Colonic mucosa (tissue), 4 donors: ENCODE measurements around the gene C14orf132. TPM values are rescaled to one million over a fixed set of nuclear protein-coding genes. Genes with fewer than 3 reads are reported as not detected.

Source experiments
- DNase-seq: peaks from one replicate; pipeline ENCODE4 v3.0.0-alpha.2; 2020
- H3K27ac ChIP-seq: fragments of 200-600 bp; one replicate; pipeline ENCODE4 v1.8.0; 2021
- H3K27me3 ChIP-seq: fragments of 200-600 bp; one replicate; pipeline ENCODE4 v1.8.0; 2021
- H3K36me3 ChIP-seq: fragments of 200-600 bp; one replicate; pipeline ENCODE4 v1.8.0; 2021
- H3K4me1 ChIP-seq: fragments of 200-600 bp; one replicate; pipeline ENCODE4 v1.8.0; 2021; ENCODE audit warnings: mild to moderate bottlenecking
- H3K4me3 ChIP-seq: fragments of 200-600 bp; one replicate; pipeline ENCODE4 v1.8.0; 2021
- H3K9ac ChIP-seq, 2 donors: one replicate each; pipeline ENCODE4 v1.7.0; 2013; ENCODE audit warnings: control low read depth in 2 of 2, low read depth in 2 of 2, low read length in 2 of 2
- H3K9me3 ChIP-seq: fragments of 200-600 bp; one replicate; pipeline ENCODE4 v1.8.0; 2021
- intact Hi-C: fragments of 100-400 bp; cut with DNase I; formaldehyde crosslinking; loops from one replicate; pipeline ENCODE4 v1.14.1; 2022
- total RNA-seq, 2 donors: library from RNA; stranded (reverse); fragmentation: NEBNext Ultra II Directional in 1 of 2; extraction: Animal tissue kit (Norgen Biotek cat#: 25700) in 1 of 2; gene quantifications; one replicate each; pipeline ENCODE4 v1.2.1, GENCODE V29; 2021
- TF ChIP-seq, protein P1 (sequence below): fragments of 200-600 bp; IDR thresholded peaks from one replicate; pipeline ENCODE4 v1.8.0; 2022; ENCODE audit warnings: antibody characterized with exemption, mild to moderate bottlenecking
- donor health status: healthy.
- donor health status: DM: no; HTN: no; CAD: no.
- donor health status: DM: no; HTN: no; CAD: no.

C14orf132 gene
- total RNA-seq, 2 donors from 2014 or later, result 2.2 to 3.6 TPM

DNA sequence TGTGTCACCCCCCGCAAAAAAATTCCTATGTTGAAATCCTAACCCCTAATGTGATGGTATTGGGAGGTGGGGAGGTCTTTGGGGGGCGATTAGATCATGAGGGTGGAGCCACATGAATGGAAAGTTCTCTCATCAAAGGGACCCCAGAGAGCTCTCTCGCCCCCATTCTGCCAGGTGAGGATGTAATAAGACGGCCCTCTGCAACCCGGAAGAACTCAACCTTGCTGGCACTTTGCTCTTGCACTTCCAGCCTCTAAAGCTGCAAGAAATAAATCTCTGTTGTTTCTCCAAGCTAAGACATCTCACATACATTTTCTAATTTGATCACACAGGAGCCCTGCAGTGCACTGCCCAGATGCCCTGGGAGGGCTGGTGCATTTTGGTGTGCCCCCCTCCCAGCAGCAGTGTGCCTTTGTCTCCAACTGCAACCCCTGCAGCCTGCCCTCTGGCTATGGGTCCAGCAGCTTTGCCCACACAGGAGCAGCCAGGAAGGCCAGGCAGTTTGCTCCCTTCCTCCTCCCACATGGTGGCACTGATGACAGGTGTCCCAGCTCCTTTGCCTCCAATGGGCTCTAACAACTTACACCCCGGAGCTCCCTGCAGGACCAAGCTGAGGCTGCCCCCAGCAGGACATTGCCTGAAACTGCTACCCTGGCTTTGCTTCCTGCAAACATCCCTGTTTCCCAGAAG lies 59.3 kb downstream of the C14orf132 start:
- intact Hi-C loops, result loop anchor here (2.0 to 10.0 kb wide), 2 partner anchors 98 to 326 kb away; no protein-coding TSS in a partner anchor
- no peaks in the 10 kb centered on the region for H3K36me3 ChIP-seq
- H3K4me3 ChIP-seq, result no peak overlapping the region

DNA sequence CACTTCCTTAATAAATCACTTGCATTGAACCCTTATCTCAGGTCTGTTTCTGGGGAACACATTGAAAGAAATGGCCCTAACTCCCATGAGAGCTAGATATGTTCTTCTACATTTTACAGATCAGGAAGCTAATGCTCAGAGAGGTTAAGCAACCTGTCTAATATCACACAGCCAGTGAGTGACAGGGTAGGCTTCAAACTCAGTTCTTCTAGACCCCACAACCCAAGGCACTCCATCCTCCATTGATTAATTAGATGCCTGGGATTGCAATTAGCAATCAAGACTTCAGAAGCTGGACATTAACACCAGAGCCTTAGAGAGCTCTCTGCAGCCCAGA lies 59.8 kb downstream of the C14orf132 start:
- Histone ChIP-seq H3K36me3 (no peaks in the 10 kb centered on the region), H3K4me3 (no peak overlapping the region), H3K9me3 (no peaks in the 10 kb centered on the region), H3K9ac (no peak overlapping the region), H3K27ac (no peak overlapping the region), H3K4me1 (no peaks in the 10 kb centered on the region), H3K27me3 (no peaks in the 10 kb centered on the region)
- intact Hi-C loops, result loop anchor here (2.0 to 10.0 kb wide), 2 partner anchors 98 to 326 kb away; no protein-coding TSS in a partner anchor
- TF ChIP-seq, protein P1, sequence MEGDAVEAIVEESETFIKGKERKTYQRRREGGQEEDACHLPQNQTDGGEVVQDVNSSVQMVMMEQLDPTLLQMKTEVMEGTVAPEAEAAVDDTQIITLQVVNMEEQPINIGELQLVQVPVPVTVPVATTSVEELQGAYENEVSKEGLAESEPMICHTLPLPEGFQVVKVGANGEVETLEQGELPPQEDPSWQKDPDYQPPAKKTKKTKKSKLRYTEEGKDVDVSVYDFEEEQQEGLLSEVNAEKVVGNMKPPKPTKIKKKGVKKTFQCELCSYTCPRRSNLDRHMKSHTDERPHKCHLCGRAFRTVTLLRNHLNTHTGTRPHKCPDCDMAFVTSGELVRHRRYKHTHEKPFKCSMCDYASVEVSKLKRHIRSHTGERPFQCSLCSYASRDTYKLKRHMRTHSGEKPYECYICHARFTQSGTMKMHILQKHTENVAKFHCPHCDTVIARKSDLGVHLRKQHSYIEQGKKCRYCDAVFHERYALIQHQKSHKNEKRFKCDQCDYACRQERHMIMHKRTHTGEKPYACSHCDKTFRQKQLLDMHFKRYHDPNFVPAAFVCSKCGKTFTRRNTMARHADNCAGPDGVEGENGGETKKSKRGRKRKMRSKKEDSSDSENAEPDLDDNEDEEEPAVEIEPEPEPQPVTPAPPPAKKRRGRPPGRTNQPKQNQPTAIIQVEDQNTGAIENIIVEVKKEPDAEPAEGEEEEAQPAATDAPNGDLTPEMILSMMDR, result no peak
- no peak for DNase-seq

More for the DNA sequence above, 59.3 kb downstream of the C14orf132 start:
- Histone ChIP-seq H3K9me3 (no peaks in the 10 kb centered on the region), H3K27ac (no peak overlapping the region), H3K27me3 (no peaks in the 10 kb centered on the region), H3K4me1 (no peaks in the 10 kb centered on the region), H3K9ac (no peak overlapping the region)
- TF ChIP-seq, protein P1, result peak; percentile 47
- DNase-seq, result peak; percentile 51

DNA sequence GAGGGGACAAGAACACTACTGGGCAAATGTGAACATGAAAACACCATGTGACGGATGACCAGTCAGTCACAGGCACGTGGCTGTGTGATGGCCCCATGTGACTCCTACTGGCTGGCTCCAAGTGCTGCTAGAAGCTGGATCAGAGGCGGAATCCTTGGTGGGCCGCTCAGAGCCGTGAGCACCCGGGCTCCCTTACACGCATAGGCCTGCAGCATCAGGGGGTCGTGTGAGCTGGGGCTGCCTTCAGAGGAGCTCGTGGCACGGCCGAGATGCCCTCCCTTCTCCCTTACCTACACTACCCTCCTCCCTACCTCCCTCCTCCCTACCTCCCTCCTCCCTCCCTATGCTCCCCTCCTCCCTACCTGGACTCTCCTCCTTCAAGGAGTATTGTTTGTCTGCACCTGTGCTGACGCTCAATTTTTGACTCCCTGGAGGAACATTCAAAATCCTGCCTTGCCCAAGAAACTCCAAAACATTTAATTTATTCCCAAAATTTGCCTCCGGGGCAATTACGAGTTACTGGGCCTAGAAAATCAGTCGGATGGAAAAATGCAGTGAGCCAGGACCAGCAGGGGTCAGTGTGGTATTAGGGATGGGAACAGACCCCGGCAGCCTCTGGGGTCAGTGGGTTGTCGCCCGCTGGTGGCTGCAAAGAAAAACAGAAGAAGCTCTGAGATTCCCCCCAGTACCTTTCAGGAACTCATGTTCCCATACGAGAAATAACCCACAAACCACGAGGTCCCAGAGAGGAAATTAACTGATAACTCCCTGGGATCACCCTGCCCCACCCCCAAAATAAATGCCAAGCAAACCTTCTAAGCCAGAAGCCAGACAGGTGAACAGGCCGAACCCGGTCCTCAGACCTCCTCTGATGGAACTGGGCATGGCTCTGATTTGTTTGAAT lies 61.3 kb downstream of the C14orf132 start:
- intact Hi-C loops, result loop anchor here (2.0 to 10.0 kb wide), 3 partner anchors 104 to 402 kb away; partner anchors contain the start of genes BDKRB2 and PAPOLA
- Histone ChIP-seq H3K9ac (no peak overlapping the region), H3K36me3 (no peaks in the 10 kb centered on the region), H3K27ac (no peak overlapping the region), H3K4me1 (no peaks in the 10 kb centered on the region), H3K4me3 (no peak overlapping the region), H3K27me3 (no peaks in the 10 kb centered on the region), H3K9me3 (no peaks in the 10 kb centered on the region)
- TF ChIP-seq, protein P1, result peak; percentile 77
- peak; percentile 85 for DNase-seq

DNA sequence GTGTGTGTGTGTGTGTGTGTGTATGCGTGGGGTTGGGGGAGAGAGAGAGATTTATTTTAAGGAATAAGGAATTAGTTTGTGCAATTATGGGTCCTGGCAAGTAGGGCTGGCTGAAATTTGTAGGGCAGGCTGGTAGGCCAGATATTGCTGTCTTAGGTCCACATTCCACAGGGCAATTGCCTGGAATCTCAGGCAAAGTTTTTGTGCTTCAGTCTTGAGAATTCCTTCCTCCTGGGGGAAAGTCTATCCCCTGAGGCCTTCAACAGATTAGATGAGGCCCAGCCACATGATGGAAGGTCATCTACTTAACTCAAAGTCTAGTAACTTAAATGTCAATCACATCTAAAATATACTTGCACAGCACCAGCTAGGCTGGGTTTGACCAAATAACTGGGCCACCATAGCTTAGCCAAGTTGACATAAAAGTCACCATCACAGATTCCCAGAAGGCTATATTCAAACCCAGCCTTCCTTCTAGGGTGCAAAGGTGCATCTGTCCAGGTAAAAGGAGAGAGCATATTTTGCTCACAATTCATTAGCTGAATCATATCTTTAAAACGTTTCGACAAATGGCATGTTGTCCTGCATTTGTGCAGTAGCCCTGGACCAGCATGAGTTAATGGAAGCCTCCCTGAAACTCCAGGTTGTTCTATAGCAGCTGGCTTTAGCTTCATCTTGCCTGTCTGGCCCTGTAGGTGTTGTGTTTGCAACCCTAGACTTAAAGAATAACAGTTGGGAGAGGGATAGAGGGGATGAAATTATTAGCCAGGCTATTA lies 63.1 kb downstream of the C14orf132 start:
- TF ChIP-seq, protein P1, result no peak
- H3K27ac ChIP-seq, result no peak overlapping the region
- no peak for DNase-seq
- no peaks in the 10 kb centered on the region for H3K9me3 ChIP-seq
- H3K4me3 ChIP-seq, result no peak overlapping the region
- H3K4me1 ChIP-seq, result no peaks in the 10 kb centered on the region
- H3K27me3 ChIP-seq, result no peaks in the 10 kb centered on the region
- no peaks in the 10 kb centered on the region for H3K36me3 ChIP-seq
- intact Hi-C loops, result loop anchor here (5.0 to 10.0 kb wide), 2 partner anchors 103 to 400 kb away; partner anchors contain the start of genes BDKRB2 and PAPOLA
- H3K9ac ChIP-seq, result no peak overlapping the region

DNA sequence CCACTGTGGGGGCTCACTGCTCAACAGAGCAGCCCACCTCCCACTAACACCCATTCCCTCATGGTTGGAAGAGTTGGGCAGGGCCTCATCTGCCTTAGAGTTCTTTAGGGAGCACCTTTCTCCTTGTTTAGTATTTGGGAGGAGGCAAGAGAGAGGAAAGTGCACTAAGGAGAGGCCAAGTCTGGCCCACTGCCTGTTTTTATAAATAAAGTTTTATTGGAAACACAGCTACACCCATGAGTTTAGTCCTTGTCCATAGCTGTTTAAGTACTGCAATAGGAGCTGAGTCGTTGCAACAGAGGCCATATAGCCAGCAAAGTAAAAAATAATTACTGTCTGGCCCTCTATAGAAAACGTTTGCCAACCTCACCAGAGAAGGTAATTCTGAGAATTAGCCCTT lies 63.9 kb downstream of the C14orf132 start:
- H3K9ac ChIP-seq, result no peak overlapping the region
- no peak overlapping the region for H3K4me3 ChIP-seq
- no peaks in the 10 kb centered on the region for H3K36me3 ChIP-seq
- H3K9me3 ChIP-seq, result no peaks in the 10 kb centered on the region
- DNase-seq, result no peak
- intact Hi-C loops, result loop anchor here (5.0 to 10.0 kb wide), 2 partner anchors 102 to 399 kb away; partner anchors contain the start of genes BDKRB2 and PAPOLA
- TF ChIP-seq, protein P1, result no peak
- H3K27ac ChIP-seq, result no peak overlapping the region
- no peaks in the 10 kb centered on the region for H3K4me1 ChIP-seq
- H3K27me3 ChIP-seq, result no peaks in the 10 kb centered on the region
